Endodermal cell (in vitro differentiated cells): ENCODE results near the gene LPAR3. TPM values are rescaled to one million over a fixed set of nuclear protein-coding genes. Genes with fewer than 3 reads are reported as not detected.

ENCODE experiments used
- DNase-seq: peaks from one replicate; pipeline ENCODE4 v3.0.0-alpha.2; 2017
- H3K27ac ChIP-seq: 2 replicates; pipeline ENCODE4 v1.5.1; 2013; ENCODE audit warnings: mild to moderate bottlenecking, low read depth, low read length, moderate library complexity
- H3K27me3 ChIP-seq: 2 replicates; pipeline ENCODE4 v1.6.1; 2013; ENCODE audit warnings: mild to moderate bottlenecking, low read length, moderate library complexity; ENCODE audit not compliant: insufficient read depth, control insufficient read depth, poor library complexity, severe bottlenecking
- H3K36me3 ChIP-seq: 2 replicates; pipeline ENCODE4 v1.7.0; 2013; ENCODE audit warnings: mild to moderate bottlenecking, low read length, moderate library complexity; ENCODE audit not compliant: control insufficient read depth, insufficient read depth
- H3K4me1 ChIP-seq: one replicate; pipeline ENCODE4 v1.7.0; 2013; ENCODE audit warnings: low read length; ENCODE audit not compliant: control insufficient read depth, insufficient read depth
- H3K4me3 ChIP-seq: 2 replicates; pipeline ENCODE4 v1.5.1; 2013; ENCODE audit warnings: mild to moderate bottlenecking, low read length, moderate library complexity
- H3K9ac ChIP-seq: 2 replicates; pipeline ENCODE4 v1.6.1; 2013; ENCODE audit warnings: mild to moderate bottlenecking, low read length, moderate library complexity; ENCODE audit not compliant: poor library complexity, severe bottlenecking; ENCODE audit errors: extremely low read depth
- H3K9me3 ChIP-seq: 2 replicates; pipeline ENCODE4 v1.6.1; 2013; ENCODE audit warnings: mild to moderate bottlenecking, low read length, moderate library complexity; ENCODE audit not compliant: control insufficient read depth
- H3K27ac Mint-ChIP-seq: 2 replicates; pipeline ENCODE4 v1.8.0; 2020; ENCODE audit warnings: mixed read lengths
- H3K27me3 Mint-ChIP-seq: 2 replicates; pipeline ENCODE4 v1.8.0; 2021; ENCODE audit warnings: mild to moderate bottlenecking, mixed read lengths; ENCODE audit not compliant: insufficient read depth
- H3K36me3 Mint-ChIP-seq: 2 replicates; pipeline ENCODE4 v1.8.0; 2020; ENCODE audit warnings: low read depth, mixed read lengths
- H3K4me1 Mint-ChIP-seq: 2 replicates; pipeline ENCODE4 v1.8.0; 2020; ENCODE audit warnings: mixed read lengths
- H3K4me3 Mint-ChIP-seq: 2 replicates; pipeline ENCODE4 v1.8.0; 2020; ENCODE audit warnings: mild to moderate bottlenecking, moderate library complexity, mixed read lengths
- H3K9me3 Mint-ChIP-seq: 2 replicates; pipeline ENCODE4 v1.8.0; 2020; ENCODE audit warnings: mild to moderate bottlenecking, mixed read lengths
- CTCF ChIP-seq: fragments of 200-600 bp; sonication (generic); conservative IDR thresholded peaks from 2 replicates; pipeline ENCODE4 v1.5.0; 2021; ENCODE audit warnings: antibody characterized with exemption, mild to moderate bottlenecking
- WGBS, 2 experiments: methylation state at CpG; one replicate each; pipeline versions ENCODE4 v1.1.5 to v1.1.7; 2013; ENCODE audit warnings: missing lambda C conversion rate in 2 of 2, mixed read lengths in 1 of 2; ENCODE audit not compliant: insufficient coverage in 1 of 2, insufficient read length in 1 of 2; 5-methylcytosine and 5-hydroxymethylcytosine counted together
- total RNA-seq, 2 donors: library from RNA; stranded (reverse); fragmentation: NEBNext Ultra II Directional in 1 of 2; extraction: Animal tissue kit (Norgen Biotek cat#: 25700) in 1 of 2; gene quantifications; 2 replicates in 1 of 2; 3 replicates in 1 of 2; pipeline ENCODE4 v1.2.1, GENCODE V29; 2021

Gene LPAR3
- total RNA-seq, 2 donors from 2014 or later = 0.89 to 3.7 TPM

DNA sequence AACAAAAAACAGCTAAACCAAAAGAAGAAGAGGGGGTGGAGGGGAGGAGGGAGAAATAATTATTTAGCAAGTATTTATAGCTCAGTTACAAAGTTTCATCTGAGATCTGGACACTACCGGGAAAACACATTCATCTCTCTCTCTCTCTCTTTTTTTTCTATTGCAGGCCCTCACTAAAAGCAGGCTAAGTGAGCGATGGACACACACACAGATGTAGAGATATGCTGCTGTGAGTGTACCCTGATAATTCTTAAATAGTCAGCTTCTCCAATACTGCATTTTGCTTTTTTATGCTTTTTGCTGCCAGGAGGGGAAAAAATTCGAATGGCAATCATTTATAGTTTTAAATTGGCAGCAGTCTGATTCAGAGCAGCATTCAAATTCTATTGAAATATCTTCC is 65.0 kb downstream of the LPAR3 start:
- Mint-ChIP-seq H3K27me3 (no peaks in the 10 kb centered on the region), H3K27ac (no peak overlapping the region), H3K4me1 (peaks cover 2% of the 10 kb centered on the region), H3K9me3 (no peaks in the 10 kb centered on the region), H3K36me3 (no peaks in the 10 kb centered on the region), H3K4me3 (no peak overlapping the region)
- H3K4me1 ChIP-seq = no peaks in the 10 kb centered on the region
- H3K9me3 ChIP-seq = no peaks in the 10 kb centered on the region
- WGBS, 2 experiments = 93% methylated on average over 3 of the region's 3 CpGs; no CpG with 5 or more reads in 1 of the 2 experiments
- H3K4me3 ChIP-seq = no peak overlapping the region
- H3K27ac ChIP-seq = no peak overlapping the region
- DNase-seq = no peak
- no peak overlapping the region for H3K9ac ChIP-seq
- no peaks in the 10 kb centered on the region for H3K36me3 ChIP-seq
- TF ChIP-seq CTCF = no peak
- no peaks in the 10 kb centered on the region for H3K27me3 ChIP-seq

GRCh38 chr1:84827555-84827954 is 65.5 kb downstream of the LPAR3 start:
- H3K9me3 ChIP-seq = no peaks in the 10 kb centered on the region
- no peaks in the 10 kb centered on the region for H3K36me3 ChIP-seq
- H3K9ac ChIP-seq = no peak overlapping the region
- no peaks in the 10 kb centered on the region for H3K9me3 Mint-ChIP-seq
- DNase-seq = no peak
- TF ChIP-seq CTCF = no peak
- no peaks in the 10 kb centered on the region for H3K27me3 Mint-ChIP-seq
- no peak overlapping the region for H3K27ac Mint-ChIP-seq
- H3K4me3 Mint-ChIP-seq = no peak overlapping the region
- no peak overlapping the region for H3K4me3 ChIP-seq
- WGBS, 2 experiments = 85 to 97% methylated on average over 3 of the region's 3 CpGs
- H3K36me3 Mint-ChIP-seq = no peaks in the 10 kb centered on the region
- H3K27ac ChIP-seq = no peak overlapping the region
- no peaks in the 10 kb centered on the region for H3K27me3 ChIP-seq
- no peaks in the 10 kb centered on the region for H3K4me1 ChIP-seq
- peaks cover 5% of the 10 kb centered on the region for H3K4me1 Mint-ChIP-seq

GRCh38 chr1:84825161-84825560 is 67.8 kb downstream of the LPAR3 start:
- Histone ChIP-seq H3K27ac (no peak overlapping the region), H3K9ac (no peak overlapping the region), H3K4me1 (no peaks in the 10 kb centered on the region), H3K4me3 (no peak overlapping the region), H3K36me3 (no peaks in the 10 kb centered on the region), H3K9me3 (no peaks in the 10 kb centered on the region), H3K27me3 (no peaks in the 10 kb centered on the region)
- H3K4me3 Mint-ChIP-seq = no peak overlapping the region
- H3K27me3 Mint-ChIP-seq = no peaks in the 10 kb centered on the region
- WGBS, 2 experiments = 78 to 82% methylated on average over 3 of the region's 3 CpGs
- no peak for DNase-seq
- H3K27ac Mint-ChIP-seq = no peak overlapping the region
- peaks cover 16% of the 10 kb centered on the region for H3K4me1 Mint-ChIP-seq
- no peak for TF ChIP-seq CTCF
- no peaks in the 10 kb centered on the region for H3K36me3 Mint-ChIP-seq
- no peaks in the 10 kb centered on the region for H3K9me3 Mint-ChIP-seq
